GM15510 (cell line): ENCODE measurements around the gene AAK1.

Experiments used
- POLR2A ChIP-seq: IDR thresholded peaks from 3 replicates; pipeline ENCODE4 v1.6.1; 2011; ENCODE audit warnings: borderline replicate concordance; ENCODE audit not compliant: insufficient read length; ENCODE audit errors: extremely low read depth

The AAK1 gene

DNA sequence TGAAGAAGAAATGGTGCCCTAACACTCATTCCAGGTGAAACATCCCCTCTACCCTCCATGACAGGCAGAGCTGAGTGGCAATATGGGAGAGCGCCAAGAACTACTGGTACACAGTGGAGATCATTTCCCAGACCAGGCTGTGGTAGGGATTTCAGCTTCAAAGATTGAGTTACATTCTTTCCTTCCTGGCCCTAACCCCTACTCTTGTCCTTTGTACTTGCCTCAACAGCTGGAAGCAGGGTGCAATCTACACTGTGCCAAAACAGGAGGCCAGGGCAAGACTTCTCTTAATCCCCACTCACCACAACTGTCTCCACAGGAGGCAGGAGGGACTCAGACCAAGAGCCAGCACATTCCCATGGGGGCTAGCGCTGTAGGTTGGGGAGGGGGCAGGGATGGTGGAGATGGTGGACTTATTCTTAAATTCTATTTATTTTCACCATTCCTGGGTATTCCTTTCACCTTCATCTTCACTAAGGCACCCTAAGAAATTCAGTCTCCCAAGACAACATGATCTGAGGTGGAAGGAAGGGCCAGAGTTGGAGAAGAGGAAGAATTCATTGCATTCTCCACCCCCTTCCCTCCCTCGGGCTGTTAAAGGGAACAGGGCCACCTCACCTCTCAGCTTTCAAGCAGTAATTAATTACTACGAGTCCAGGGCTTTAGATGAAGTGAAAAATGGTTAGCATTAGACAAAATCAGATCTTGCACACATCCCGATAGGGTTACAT lies 65.9 kb downstream of the AAK1 start:
- no peak for TF ChIP-seq POLR2A

DNA sequence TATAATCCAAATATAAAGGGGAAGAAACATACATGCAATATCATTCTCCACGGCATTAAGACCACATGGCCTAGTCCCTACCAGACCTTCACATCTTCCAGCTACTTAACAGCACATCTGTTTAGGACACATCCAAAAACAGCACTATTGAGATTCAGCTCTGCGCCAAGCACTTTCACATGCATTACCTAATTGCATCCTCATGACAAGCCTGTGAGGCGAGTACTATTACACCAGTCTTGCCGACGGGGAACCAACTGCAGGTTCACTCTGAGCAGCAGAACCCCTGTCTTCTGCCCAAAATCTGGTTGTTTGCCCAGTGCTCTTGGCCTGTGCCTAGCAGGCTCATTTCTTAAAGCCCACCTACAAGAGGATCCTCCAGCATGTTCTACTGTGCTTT lies 66.7 kb downstream of the AAK1 start:
- no peak for TF ChIP-seq POLR2A

GRCh38 chr2:69575926-69576325 lies 67.6 kb downstream of the AAK1 start:
- no peak for TF ChIP-seq POLR2A

- TF ChIP-seq POLR2A, result no peak
Observed at GRCh38 chr2:69572641-69573040, 70.9 kb downstream of the AAK1 start.

- TF ChIP-seq POLR2A, result no peak
Observed at GRCh38 chr2:69571189-69571588, 72.3 kb downstream of the AAK1 start.

- TF ChIP-seq POLR2A, result no peak
Observed at GRCh38 chr2:69570474-69570873, 73.1 kb downstream of the AAK1 start.

DNA sequence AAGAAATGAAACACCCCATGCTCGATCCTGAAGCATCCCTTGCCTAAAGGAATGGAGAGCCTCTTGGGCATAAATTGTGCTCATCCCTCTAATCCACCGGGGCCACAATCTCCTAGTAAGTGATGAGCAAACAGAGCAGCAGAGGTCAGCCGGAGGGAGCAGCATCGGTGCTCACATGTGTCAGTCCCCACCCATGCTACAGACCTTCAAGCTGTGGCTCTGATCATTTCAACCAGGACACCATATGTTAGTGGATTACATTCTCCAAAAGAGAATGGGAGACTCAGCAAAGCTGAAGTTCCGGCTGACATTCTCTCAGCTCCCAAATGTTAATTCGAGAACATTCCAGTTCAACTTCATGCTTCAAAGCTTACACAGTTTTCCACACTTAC lies 75.6 kb downstream of the AAK1 start:
- no peak for TF ChIP-seq POLR2A

- TF ChIP-seq POLR2A, result no peak
Observed at GRCh38 chr2:69567157-69567908, 76.2 kb downstream of the AAK1 start.

- no peak for TF ChIP-seq POLR2A
Observed at GRCh38 chr2:69566669-69567068, 76.9 kb downstream of the AAK1 start.

- no peak for TF ChIP-seq POLR2A
Observed at GRCh38 chr2:69565431-69565839, 78.1 kb downstream of the AAK1 start.

DNA sequence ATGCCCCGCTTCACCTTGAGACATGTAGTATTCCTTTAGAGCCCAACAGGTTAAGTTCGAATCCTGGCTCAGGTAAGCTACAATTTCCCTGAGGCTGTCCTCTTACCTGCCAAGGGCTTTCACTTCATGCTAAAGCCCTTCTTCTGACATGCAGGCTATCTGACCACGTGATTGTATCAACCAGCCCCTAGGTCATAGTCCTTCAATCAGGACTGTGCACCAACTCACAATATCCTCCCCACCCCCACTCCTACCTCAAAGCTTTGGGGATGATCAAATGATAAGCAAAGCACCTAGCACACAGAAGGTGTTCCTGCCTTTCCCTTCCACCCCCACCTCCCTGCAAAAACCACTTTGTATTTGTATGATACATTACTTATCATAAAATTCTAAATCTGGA lies 78.9 kb downstream of the AAK1 start:
- TF ChIP-seq POLR2A, result no peak

GRCh38 chr2:69563021-69563420 lies 80.5 kb downstream of the AAK1 start:
- no peak for TF ChIP-seq POLR2A

DNA sequence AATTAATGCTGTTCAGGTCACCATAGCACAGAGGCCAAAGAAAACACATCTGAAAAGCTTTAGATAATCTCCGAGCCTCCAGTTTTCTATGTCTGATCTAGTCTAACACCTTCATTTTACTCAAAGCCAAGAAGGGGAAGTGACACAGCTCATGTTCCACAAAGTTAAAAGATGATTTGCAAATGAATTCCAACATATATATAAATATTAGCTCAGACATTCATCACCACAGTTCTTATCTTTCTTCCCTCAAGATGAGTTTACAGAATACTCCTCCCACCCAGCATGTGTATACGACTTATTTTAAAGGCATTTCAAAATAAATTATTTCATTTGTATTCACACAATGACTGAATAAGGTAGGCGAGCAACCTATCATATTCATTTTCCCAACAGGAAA lies 82.4 kb downstream of the AAK1 start:
- no peak for TF ChIP-seq POLR2A

- no peak for TF ChIP-seq POLR2A
Observed at GRCh38 chr2:69560147-69560482, 83.4 kb downstream of the AAK1 start.

- TF ChIP-seq POLR2A, result no peak
Observed at GRCh38 chr2:69559442-69560146, 83.9 kb downstream of the AAK1 start.

GRCh38 chr2:69556008-69556407 lies 87.5 kb downstream of the AAK1 start:
- no peak for TF ChIP-seq POLR2A
